Measurements from ENCODE around the gene FERMT2. TPM values are rescaled to one million over a fixed set of nuclear protein-coding genes. Genes with fewer than 3 reads are reported as not detected.

The FERMT2 gene, protein sequence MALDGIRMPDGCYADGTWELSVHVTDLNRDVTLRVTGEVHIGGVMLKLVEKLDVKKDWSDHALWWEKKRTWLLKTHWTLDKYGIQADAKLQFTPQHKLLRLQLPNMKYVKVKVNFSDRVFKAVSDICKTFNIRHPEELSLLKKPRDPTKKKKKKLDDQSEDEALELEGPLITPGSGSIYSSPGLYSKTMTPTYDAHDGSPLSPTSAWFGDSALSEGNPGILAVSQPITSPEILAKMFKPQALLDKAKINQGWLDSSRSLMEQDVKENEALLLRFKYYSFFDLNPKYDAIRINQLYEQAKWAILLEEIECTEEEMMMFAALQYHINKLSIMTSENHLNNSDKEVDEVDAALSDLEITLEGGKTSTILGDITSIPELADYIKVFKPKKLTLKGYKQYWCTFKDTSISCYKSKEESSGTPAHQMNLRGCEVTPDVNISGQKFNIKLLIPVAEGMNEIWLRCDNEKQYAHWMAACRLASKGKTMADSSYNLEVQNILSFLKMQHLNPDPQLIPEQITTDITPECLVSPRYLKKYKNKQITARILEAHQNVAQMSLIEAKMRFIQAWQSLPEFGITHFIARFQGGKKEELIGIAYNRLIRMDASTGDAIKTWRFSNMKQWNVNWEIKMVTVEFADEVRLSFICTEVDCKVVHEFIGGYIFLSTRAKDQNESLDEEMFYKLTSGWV
- polyA plus RNA-seq (ENCODE audit: insufficient read depth in 1 of 5, insufficient read length in 5 of 5, low replicate concordance in 1 of 5), result 100 to 1,000 TPM; 102 to 156 (median 143) TPM
- long read RNA-seq, donor 1, transcript FERMT2-201 (15 exons, 3,338 nt), result major isoform, 8 of 43 reads
- long read RNA-seq, donor 1, partial matches to known transcripts, result 33 of 43 reads
- long read RNA-seq, donor 1, other reads (novel, unspliced or antisense), result 0 of 43 reads
- long read RNA-seq, donor 2, transcript FERMT2-201 (15 exons, 3,338 nt), result major isoform, 8 of 14 reads
- long read RNA-seq, donor 2, partial matches to known transcripts, result 6 of 14 reads
- long read RNA-seq, donor 2, other reads (novel, unspliced or antisense), result 0 of 14 reads
- long read RNA-seq, donor 3, transcript FERMT2-201 (15 exons, 3,338 nt), result major isoform, 8 of 17 reads
- long read RNA-seq, donor 3, partial matches to known transcripts, result 8 of 17 reads
- long read RNA-seq, donor 3, other reads (novel, unspliced or antisense), result 0 of 17 reads
- long read RNA-seq, donor 4, partial matches to known transcripts, result 14 of 17 reads
- long read RNA-seq, donor 4, other reads (novel, unspliced or antisense), result 0 of 17 reads
- long read RNA-seq, donor 5, transcript FERMT2-201 (15 exons, 3,338 nt), result major isoform, 6 of 44 reads
- long read RNA-seq, donor 5, partial matches to known transcripts, result 38 of 44 reads
- long read RNA-seq, donor 5, other reads (novel, unspliced or antisense), result 0 of 44 reads
- long read RNA-seq, donor 6, transcript FERMT2-201 (15 exons, 3,338 nt), result major isoform, 8 of 29 reads
- long read RNA-seq, donor 6, partial matches to known transcripts, result 20 of 29 reads
- long read RNA-seq, donor 6, other reads (novel, unspliced or antisense), result 0 of 29 reads
- long read RNA-seq, donor 7, transcript FERMT2-201 (15 exons, 3,338 nt), result major isoform, 6 of 19 reads
- long read RNA-seq, donor 7, partial matches to known transcripts, result 11 of 19 reads
- long read RNA-seq, donor 7, other reads (novel, unspliced or antisense), result 0 of 19 reads
- long read RNA-seq, donor 8, partial matches to known transcripts, result 11 of 12 reads
- long read RNA-seq, donor 8, other reads (novel, unspliced or antisense), result 0 of 12 reads

DNA sequence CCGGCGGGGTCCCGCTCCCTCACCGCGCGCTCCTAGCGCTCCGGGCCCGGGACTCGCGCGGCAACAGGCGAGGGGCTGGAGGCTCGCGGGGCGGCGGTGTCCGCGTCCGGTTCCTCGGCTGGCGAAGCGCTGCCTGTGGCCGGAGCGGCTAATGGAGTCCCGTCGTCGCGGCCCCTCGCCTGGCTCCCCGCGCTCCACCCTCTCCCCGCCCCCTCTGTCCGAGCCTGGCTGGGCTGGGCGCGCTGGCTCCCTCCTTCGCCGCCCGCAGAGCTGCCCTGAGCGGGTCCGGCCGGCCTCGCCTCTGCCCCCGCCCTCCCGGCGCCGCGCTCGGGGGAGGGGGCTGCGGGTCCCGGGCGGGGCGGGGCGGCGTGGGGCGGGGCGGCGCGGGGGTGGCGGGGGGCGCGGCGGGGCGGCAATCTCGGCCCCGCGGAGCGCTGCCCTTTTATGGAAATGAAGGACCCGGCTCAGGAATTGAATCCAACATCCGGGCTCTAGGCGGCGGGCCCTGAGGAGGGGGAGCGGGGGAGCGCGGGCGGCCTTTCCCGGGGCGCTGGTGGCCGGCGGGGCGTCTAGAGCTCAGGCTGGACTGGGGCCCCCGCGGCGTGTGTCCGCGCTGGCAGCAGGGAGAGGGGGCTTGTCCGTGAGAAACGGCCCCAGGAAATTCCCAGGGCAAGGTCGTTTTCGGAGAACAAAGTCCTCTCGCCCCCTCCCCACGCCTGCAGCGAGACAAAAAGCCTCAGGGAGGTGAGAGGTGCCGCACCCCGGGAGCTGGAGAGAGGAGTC, at the start of gene FERMT2:
Gene FERMT2, minus strand, starts transcription at position 153 of the 783 bp plus-strand sequence. CDS start 482 bp downstream, outside the sequence.
- peak; percentile 93 for DNase-seq

- DNase-seq, result peak; percentile 73 to 79
Measured at GRCh38 chr14:52998376-52999015, 47.6 kb upstream of the FERMT2 start.

DNA sequence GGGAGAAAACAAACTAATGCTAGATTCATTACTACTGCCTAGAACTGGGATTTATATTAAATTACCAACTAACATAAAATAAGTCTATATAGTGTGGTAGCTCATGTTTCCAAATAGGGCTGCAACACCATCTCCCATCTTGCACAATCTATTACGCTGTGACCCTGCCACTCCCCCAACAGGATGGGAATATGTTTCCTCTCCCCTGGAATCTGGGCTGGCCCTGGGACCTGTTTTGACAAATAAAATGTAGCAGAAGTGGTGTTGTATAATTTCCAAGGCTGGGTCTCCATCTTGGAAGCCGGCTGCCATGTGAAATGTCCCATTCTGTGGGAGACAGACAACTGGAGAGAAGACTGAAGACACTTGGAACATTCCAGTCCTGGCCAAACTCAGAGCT, 45.6 kb upstream of the FERMT2 start:
- no peak for DNase-seq

GRCh38 chr14:52995998-52996397, 45.1 kb upstream of the FERMT2 start:
- no peak for DNase-seq

DNA sequence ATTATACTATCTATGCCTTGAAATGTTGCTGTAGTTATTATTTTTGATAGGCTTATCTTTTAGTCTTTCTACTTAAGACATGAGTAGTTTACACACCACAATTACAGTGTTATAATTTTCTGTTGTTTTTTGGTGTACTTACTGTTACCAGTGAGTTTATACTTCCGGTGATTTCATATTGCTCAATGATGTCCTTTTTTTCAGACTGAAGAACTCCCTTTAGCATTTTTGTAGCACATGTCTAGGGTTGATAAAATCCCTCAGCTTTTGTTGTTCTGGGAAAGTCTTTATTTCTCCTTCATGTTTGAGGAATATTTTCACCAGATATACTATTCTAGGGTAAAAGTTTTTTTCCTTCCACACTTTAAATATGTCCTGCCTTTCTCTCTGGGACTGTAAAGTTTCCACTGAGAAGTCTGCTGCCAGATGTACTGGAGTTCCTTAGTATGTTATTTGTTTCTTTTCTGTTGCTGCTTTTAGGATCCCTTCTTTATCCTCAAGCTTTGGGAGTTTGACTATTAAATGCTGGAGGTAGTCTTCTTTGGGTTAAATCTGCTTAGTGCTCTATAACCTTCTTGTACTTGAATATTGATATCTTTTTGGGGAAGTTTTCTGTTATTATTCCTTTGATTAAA, 41.5 kb upstream of the FERMT2 start:
- DNase-seq, result no peak

GRCh38 chr14:52988139-52988538, 37.3 kb upstream of the FERMT2 start:
- no peak for DNase-seq

DNA sequence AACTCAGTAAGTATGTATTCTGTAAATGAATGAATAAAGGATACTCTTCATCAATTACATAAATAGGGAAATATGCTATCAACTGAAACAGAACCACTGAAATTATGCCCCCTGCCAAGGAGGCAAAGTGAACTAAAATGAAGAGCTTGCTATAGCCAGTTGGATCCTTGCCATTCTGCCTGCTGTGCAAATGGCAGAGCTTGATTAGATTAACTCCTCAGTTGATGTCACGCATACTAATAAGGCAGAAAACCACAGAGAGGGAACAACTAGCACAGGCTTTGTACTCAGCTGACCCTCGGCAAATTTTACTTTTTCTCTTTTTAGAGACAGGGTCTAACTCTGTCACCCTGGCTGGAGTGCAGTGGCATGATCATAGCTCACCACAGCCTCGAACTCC, 36.7 kb upstream of the FERMT2 start:
- DNase-seq, result no peak

- no peak for DNase-seq
Measured at GRCh38 chr14:52987042-52987441, 36.2 kb upstream of the FERMT2 start.

GRCh38 chr14:52977798-52978197, 26.9 kb upstream of the FERMT2 start:
- DNase-seq, result no peak

GRCh38 chr14:52974406-52974805, 23.6 kb upstream of the FERMT2 start:
- no peak for DNase-seq

DNA sequence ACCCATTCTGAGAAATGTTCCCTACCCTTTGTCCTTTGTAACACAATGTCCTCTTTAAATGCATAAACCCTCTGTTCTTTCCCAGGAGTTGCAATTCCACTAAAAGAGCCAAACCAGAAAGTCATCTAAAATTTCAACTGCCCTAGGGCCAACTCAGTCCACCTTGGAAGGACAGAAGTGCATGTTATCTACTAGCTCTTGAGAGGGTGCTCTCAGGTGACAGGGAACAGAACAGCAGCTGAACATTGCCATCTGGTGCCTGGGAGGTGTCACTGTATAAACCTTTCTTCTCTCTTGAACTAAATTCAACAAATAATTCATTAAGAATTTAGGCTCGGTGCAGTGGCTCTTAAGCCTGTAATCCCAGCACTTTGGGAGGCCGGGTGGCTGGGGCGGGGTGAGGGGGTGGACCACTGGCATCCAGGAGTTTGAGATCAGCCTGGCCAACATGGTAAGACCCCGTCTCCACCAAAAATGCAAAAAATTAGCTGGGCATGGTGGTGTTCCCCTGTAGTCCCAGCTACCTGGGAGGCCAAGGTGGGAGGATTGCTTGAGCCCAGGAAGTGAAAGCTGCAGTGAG, 10.3 kb upstream of the FERMT2 start:
- no peak for DNase-seq

DNA sequence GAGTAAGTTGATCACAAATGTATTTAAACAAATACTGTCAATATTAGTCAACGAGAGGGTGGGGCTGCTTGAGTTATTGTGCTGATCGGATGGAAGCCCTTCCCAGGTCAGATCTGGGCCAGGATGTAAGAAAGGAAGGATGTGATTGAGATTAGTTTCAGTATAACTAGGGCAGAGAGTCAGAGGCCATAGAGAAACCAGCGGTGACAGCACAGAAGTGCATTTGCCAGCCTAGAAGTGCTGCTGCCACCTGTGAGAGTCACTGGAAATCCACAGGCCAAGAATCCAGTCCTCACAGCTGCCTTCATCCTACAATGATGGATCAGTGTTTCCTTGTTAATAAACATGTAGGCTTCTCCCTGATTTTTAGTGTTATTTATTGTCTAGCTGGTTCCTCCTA, 9.8 kb upstream of the FERMT2 start:
- no peak for DNase-seq

- no peak for DNase-seq
Measured at GRCh38 chr14:52954346-52955214, 3.7 kb upstream of the FERMT2 start.

- peak in 1 of 2 donors; percentile 72 for DNase-seq
Measured at GRCh38 chr14:52951681-52952554, 1.1 kb upstream of the FERMT2 start.

DNA sequence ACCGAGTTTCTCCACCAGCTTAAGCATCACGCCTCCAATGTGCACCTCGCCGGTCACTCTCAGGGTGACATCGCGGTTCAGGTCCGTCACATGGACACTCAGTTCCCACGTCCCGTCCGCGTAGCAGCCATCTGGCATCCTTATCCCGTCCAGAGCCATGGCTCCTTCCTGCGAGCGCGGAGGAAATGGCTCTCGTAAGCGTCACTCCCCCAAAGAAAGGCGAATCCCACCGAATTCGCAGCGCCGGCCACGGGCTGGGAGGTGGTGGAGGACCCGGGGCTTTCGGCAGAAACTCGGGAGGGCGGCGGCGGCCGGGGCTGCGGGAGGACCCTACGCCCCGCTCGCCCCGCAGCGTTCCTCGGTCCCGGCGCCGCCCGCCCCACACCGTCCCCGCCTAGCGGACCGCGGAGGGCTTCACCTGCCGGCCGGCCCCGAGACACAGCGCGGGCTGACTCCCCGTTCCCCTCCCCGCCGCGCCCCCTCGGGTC, 396 bp downstream of the FERMT2 start:
- DNase-seq, result peak; percentile 70 to 79

- peak; percentile 44 to 61 for DNase-seq
Measured at GRCh38 chr14:52949711-52950409, 990 bp downstream of the FERMT2 start.
